Mucosa of descending colon (tissue), 3 donors: ENCODE measurements around the gene DACH1. TPM values are rescaled to one million over a fixed set of nuclear protein-coding genes. Genes with fewer than 3 reads are reported as not detected.

ENCODE experiments used
- ATAC-seq: fragments of 200-7000 bp; cut with Tn5 transposase; one replicate; pipeline ENCODE4 v1.9.1; 2020; ENCODE audit warnings: mild to moderate bottlenecking, moderate library complexity
- DNase-seq, 3 donors: peaks; one replicate each; pipeline ENCODE4 v3.0.0-alpha.2; 2020
- H3K36me3 ChIP-seq: fragments of 200-600 bp; one replicate; pipeline ENCODE4 v1.8.0; 2021; ENCODE audit warnings: low read depth, mild to moderate bottlenecking
- H3K4me1 ChIP-seq: fragments of 200-600 bp; one replicate; pipeline ENCODE4 v1.8.0; 2021; ENCODE audit warnings: low read depth, mild to moderate bottlenecking
- H3K4me3 ChIP-seq: fragments of 200-600 bp; one replicate; pipeline ENCODE4 v1.8.0; 2021; ENCODE audit warnings: mild to moderate bottlenecking
- H3K9me3 ChIP-seq: fragments of 200-600 bp; one replicate; pipeline ENCODE4 v1.8.0; 2021; ENCODE audit warnings: mild to moderate bottlenecking
- CTCF ChIP-seq: fragments of 200-600 bp; IDR thresholded peaks from one replicate; pipeline ENCODE4 v1.8.0; 2022; ENCODE audit warnings: antibody characterized with exemption, mild to moderate bottlenecking
- intact Hi-C, 2 donors: fragments of 100-400 bp; cut with DNase I in 1 of 2; cut with micrococcal nuclease in 1 of 2; formaldehyde crosslinking; loops; one replicate each; pipeline versions ENCODE4 v1.11.0 to v1.11.1; 2022; cut with DNase I, micrococcal nuclease
- total RNA-seq, 3 donors: library from RNA; stranded (reverse); fragmentation: NEBNext Ultra II Directional in 2 of 3; extraction: Animal tissue kit (Norgen Biotek cat#: 25700) in 2 of 3; gene quantifications; one replicate each; pipeline versions ENCODE4 v1.2.1 to v1.2.4, GENCODE V29; 2021 to 2023
- donor health status: DM: no; HTN: no; CAD: no; lungs with moderate emphysema.
- donor health status: DM: no; HTN: no; CAD: no.
- donor health status: DM: no; HTN: yes; CAD: no.

The DACH1 gene
- total RNA-seq, 3 donors from 2014 or later = 3.2 to 6.5 (median 6.4) TPM

GRCh38 chr13:71399631-71400215 is 467.3 kb downstream of the DACH1 start:
- H3K9me3 ChIP-seq = no peaks in the 10 kb centered on the region
- H3K4me1 ChIP-seq = no peaks in the 10 kb centered on the region
- DNase-seq = no peak
- TF ChIP-seq CTCF = no peak
- intact Hi-C loops = no loop called here
- ATAC-seq = no peak
- no peaks in the 10 kb centered on the region for H3K36me3 ChIP-seq
- H3K4me3 ChIP-seq = no peak overlapping the region

- DNase-seq = no peak
- Histone ChIP-seq H3K36me3 (no peaks in the 10 kb centered on the region), H3K9me3 (no peaks in the 10 kb centered on the region), H3K4me3 (no peak overlapping the region), H3K4me1 (no peaks in the 10 kb centered on the region)
- ATAC-seq = no peak
- no peak for TF ChIP-seq CTCF
- intact Hi-C loops = no loop called here
Observed at GRCh38 chr13:71396149-71396548, 470.9 kb downstream of the DACH1 start.

DNA sequence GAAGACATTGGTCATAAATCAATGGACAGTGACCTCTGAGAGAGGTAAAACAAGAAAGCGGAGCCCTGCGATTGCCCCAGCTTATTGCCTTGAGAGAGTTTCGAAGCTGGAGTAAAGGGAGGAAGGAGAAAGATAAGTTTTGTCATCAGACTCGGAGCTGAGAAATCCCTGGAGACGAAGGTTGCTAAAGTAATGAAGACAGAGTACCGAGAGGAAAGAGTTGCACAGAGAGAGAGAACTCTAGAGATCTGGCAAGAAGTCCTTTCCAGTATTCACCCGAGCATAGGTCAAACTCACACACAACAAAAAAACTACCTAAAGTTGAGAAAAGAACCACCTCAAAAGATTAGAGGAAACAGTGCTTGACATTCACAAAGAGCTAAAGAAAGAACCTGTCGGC is 472.0 kb downstream of the DACH1 start:
- TF ChIP-seq CTCF = no peak
- no peak overlapping the region for H3K4me3 ChIP-seq
- no peaks in the 10 kb centered on the region for H3K4me1 ChIP-seq
- no peak for ATAC-seq
- DNase-seq = no peak
- H3K9me3 ChIP-seq = no peaks in the 10 kb centered on the region
- intact Hi-C loops = no loop called here
- no peaks in the 10 kb centered on the region for H3K36me3 ChIP-seq

GRCh38 chr13:71394176-71394575 is 472.8 kb downstream of the DACH1 start:
- no peaks in the 10 kb centered on the region for H3K4me1 ChIP-seq
- intact Hi-C loops = no loop called here
- no peaks in the 10 kb centered on the region for H3K9me3 ChIP-seq
- no peak for DNase-seq
- no peak for TF ChIP-seq CTCF
- H3K36me3 ChIP-seq = no peaks in the 10 kb centered on the region
- ATAC-seq = no peak
- H3K4me3 ChIP-seq = no peak overlapping the region
